Activated naive CD4-positive, alpha-beta T cell treated with anti-CD3 and anti-CD28 coated beads, Interleukin-2, amount 50 U/mL, for 16 hours (primary cell): ENCODE measurements around the gene ZNG1A.
"Not testable (repeated sequence)": the region's sequence is repeated elsewhere in the genome, so short reads cannot be mapped to it uniquely, and the experiment has no call there.

Experiments used
- DNase-seq: peaks from one replicate; pipeline ENCODE4 v3.0.0-alpha.2; 2020

Gene ZNG1A

GRCh38 chr9:178970-179383, at the start of gene ZNG1A:
Gene ZNG1A, minus strand, starts transcription at chr9:179056. Its CDS starts 87 bp downstream, at chr9:178969.
- peak; percentile 80 for DNase-seq

- no peak for DNase-seq
Observed at GRCh38 chr9:227860-228259, 49.0 kb upstream of the ZNG1A start.

GRCh38 chr9:224582-225520, 46.0 kb upstream of the ZNG1A start:
- DNase-seq = no peak

- DNase-seq = no peak
Observed at GRCh38 chr9:224026-224425, 45.2 kb upstream of the ZNG1A start.

- no peak for DNase-seq
Observed at GRCh38 chr9:223152-223551, 44.3 kb upstream of the ZNG1A start.

- no peak for DNase-seq
Observed at GRCh38 chr9:221989-222776, 43.3 kb upstream of the ZNG1A start.

GRCh38 chr9:219670-220365, 41.0 kb upstream of the ZNG1A start:
- no peak for DNase-seq

GRCh38 chr9:219036-219435, 40.2 kb upstream of the ZNG1A start:
- not testable (repeated sequence) for DNase-seq

GRCh38 chr9:217950-218349, 39.1 kb upstream of the ZNG1A start:
- no peak for DNase-seq

- no peak for DNase-seq
Observed at GRCh38 chr9:216866-217265, 38.0 kb upstream of the ZNG1A start.

- no peak for DNase-seq
Observed at GRCh38 chr9:215631-216155, 36.8 kb upstream of the ZNG1A start.

- DNase-seq = peak; percentile 55
Observed at GRCh38 chr9:214648-215493, 36.0 kb upstream of the ZNG1A start, which contains the start of gene DOCK8. Gene DOCK8, plus strand, starts transcription at chr9:214865. Its CDS starts 112 bp downstream, at chr9:214977.

GRCh38 chr9:214351-214647, 35.4 kb upstream of the ZNG1A start:
- no peak for DNase-seq

- DNase-seq = not testable (repeated sequence)
Observed at GRCh38 chr9:213901-214300, 35.0 kb upstream of the ZNG1A start.

GRCh38 chr9:212297-212696, 33.4 kb upstream of the ZNG1A start:
- no peak for DNase-seq

GRCh38 chr9:211557-211956, 32.7 kb upstream of the ZNG1A start:
- DNase-seq = no peak

- DNase-seq = no peak
Observed at GRCh38 chr9:211036-211435, 32.2 kb upstream of the ZNG1A start.

- DNase-seq = no peak
Observed at GRCh38 chr9:209143-209758, 30.4 kb upstream of the ZNG1A start.

GRCh38 chr9:206481-206880, 27.6 kb upstream of the ZNG1A start:
- DNase-seq = no peak

- not testable (repeated sequence) for DNase-seq
Observed at GRCh38 chr9:199601-200000, 20.7 kb upstream of the ZNG1A start.

GRCh38 chr9:178140-178825, 573 bp downstream of the ZNG1A start:
- DNase-seq = not testable (repeated sequence)
